ENCODE results near the gene HADHA. TPM values are rescaled to one million over a fixed set of nuclear protein-coding genes. Genes with fewer than 3 reads are reported as not detected.

HADHA gene
- total and polyA plus RNA-seq, 2 donors (not counting 1 experiment from before 2014, with no cell fraction given): 155 to 162 TPM

DNA sequence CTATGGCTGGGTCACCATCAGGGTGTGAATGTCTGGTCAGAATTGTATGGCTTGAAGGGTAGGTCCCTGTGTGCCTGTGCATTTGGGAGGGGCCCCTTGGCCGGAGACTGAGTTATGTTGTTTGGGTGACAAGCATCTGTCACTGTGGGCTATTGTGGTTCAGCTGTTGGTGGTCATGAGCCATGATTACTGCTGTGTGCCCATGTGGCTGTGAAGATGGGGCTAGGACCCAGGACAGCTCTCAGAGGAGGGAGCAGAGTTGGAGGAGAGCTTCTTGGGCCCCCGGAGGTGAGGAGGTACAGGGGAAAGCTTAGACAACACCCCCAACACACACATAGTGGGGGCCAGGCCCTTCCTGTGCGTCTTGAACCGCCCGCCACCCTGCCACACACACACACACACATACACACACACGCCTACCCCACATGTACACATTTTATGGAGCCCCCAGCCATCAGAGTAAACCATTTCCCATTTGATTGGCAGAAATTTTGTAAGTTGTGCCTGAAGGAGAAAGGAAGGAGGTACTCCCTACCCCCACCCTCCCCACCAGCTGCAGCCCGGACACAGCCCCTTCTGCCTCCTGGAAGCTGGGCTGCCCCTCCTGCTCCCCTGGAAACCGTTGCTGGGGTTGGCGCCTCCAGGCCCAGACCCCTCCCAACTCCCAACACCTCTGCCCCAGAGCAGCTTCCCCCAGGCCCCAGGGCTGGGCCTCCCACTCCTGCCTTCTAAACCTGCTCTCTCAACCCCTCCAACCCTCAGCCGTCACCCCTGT is 69.6 kb downstream of the HADHA start:
- TF ChIP-seq, protein P1, sequence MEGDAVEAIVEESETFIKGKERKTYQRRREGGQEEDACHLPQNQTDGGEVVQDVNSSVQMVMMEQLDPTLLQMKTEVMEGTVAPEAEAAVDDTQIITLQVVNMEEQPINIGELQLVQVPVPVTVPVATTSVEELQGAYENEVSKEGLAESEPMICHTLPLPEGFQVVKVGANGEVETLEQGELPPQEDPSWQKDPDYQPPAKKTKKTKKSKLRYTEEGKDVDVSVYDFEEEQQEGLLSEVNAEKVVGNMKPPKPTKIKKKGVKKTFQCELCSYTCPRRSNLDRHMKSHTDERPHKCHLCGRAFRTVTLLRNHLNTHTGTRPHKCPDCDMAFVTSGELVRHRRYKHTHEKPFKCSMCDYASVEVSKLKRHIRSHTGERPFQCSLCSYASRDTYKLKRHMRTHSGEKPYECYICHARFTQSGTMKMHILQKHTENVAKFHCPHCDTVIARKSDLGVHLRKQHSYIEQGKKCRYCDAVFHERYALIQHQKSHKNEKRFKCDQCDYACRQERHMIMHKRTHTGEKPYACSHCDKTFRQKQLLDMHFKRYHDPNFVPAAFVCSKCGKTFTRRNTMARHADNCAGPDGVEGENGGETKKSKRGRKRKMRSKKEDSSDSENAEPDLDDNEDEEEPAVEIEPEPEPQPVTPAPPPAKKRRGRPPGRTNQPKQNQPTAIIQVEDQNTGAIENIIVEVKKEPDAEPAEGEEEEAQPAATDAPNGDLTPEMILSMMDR (conservative IDR thresholded peaks at IDR 0.05 in 1 of 2, IDR thresholded peaks at IDR 0.05 in 1 of 2; ENCODE audit: low read depth in 1 of 2, low read length in 2 of 2): no peak
- no peak for TF ChIP-seq EZH2 (IDR thresholded peaks at IDR 0.05; ENCODE audit: low read length, missing control alignments)
- H3K4me3 ChIP-seq (replicated peaks in 1 of 4; ENCODE audit: control extremely low read depth in 1 of 4, insufficient read depth in 1 of 4, low read depth in 3 of 4, low read length in 4 of 4): no peak overlapping the region
- no peak overlapping the region for H2AFZ ChIP-seq (ENCODE audit: low read length)
- H3K27me3 ChIP-seq (ENCODE audit: control insufficient read depth, insufficient read depth, low read length): peaks cover 22% of the 10 kb centered on the region
- no peaks in the 10 kb centered on the region for H3K9me3 ChIP-seq (ENCODE audit: control insufficient read depth, insufficient read depth, low read depth, low read length)
- no peaks in the 10 kb centered on the region for H3K79me2 ChIP-seq (ENCODE audit: control insufficient read depth, insufficient read depth, low read length)
- no peaks in the 10 kb centered on the region for H4K20me1 ChIP-seq (ENCODE audit: control insufficient read depth, extremely low read depth, insufficient read depth, low read length)
- no peak overlapping the region for H3K27ac ChIP-seq (ENCODE audit: insufficient read depth, low read length)
- H3K4me1 ChIP-seq (ENCODE audit: control insufficient read depth, extremely low read depth, insufficient read depth, low read length): peaks cover 4% of the 10 kb centered on the region
- DNase-seq (ENCODE audit: low read depth in 2 of 2): no peak
- H3K4me2 ChIP-seq (ENCODE audit: extremely low read depth, insufficient read depth, low read length): no peak overlapping the region
- H3K9ac ChIP-seq (ENCODE audit: insufficient read depth, low read length): no peak overlapping the region
- no peaks in the 10 kb centered on the region for H3K36me3 ChIP-seq (ENCODE audit: control insufficient read depth, insufficient read depth, low read length)

DNA sequence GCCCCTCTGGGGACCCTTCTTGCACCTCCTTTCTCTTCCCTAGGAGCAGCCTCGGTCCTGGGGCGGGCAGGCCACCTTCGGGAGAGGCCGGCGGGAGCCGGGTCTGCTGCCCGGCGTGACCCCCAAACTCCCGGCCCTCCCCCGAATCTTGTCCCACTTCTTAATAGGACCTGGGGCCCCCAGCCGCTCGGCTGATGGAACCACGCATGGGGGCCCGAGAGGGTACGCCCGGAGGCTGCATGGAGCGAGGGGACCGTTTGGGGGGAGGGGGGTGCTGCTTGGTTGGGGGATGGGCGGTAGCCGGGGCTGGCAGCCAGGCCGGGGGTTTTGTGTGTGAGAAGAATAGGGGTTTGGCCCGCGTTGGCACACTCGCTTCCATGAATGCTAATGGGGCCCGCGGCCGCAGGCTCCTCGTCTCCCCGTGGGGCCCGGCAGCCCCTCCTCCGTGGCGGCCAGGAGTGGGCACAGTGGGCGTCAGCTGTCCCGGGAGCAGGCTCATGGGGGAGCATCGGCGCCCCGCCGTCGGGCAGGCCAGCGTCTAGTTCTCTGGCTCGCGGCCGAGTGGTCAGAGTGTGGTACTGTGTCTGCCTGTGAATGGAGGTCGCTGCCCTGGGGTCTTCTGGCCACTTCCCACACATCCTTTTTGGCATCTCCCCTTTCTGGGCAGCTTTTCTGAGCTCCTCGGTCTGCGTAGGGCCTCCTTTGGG is 70.5 kb downstream of the HADHA start:
- H4K20me1 ChIP-seq (ENCODE audit: control insufficient read depth, extremely low read depth, insufficient read depth, low read length): no peaks in the 10 kb centered on the region
- H3K79me2 ChIP-seq (ENCODE audit: control insufficient read depth, insufficient read depth, low read length): no peaks in the 10 kb centered on the region
- TF ChIP-seq, protein P1 (conservative IDR thresholded peaks at IDR 0.05 in 1 of 2, IDR thresholded peaks at IDR 0.05 in 1 of 2; ENCODE audit: low read depth in 1 of 2, low read length in 2 of 2): no peak
- TF ChIP-seq EZH2 (IDR thresholded peaks at IDR 0.05; ENCODE audit: low read length, missing control alignments): peak; percentile 47
- no peak overlapping the region for H2AFZ ChIP-seq (ENCODE audit: low read length)
- H3K27me3 ChIP-seq (ENCODE audit: control insufficient read depth, insufficient read depth, low read length): peaks cover 22% of the 10 kb centered on the region
- no peak overlapping the region for H3K27ac ChIP-seq (ENCODE audit: insufficient read depth, low read length)
- H3K9me3 ChIP-seq (ENCODE audit: control insufficient read depth, insufficient read depth, low read depth, low read length): no peaks in the 10 kb centered on the region
- no peak for DNase-seq (ENCODE audit: low read depth in 2 of 2)
- H3K9ac ChIP-seq (ENCODE audit: insufficient read depth, low read length): no peak overlapping the region
- no peak overlapping the region for H3K4me2 ChIP-seq (ENCODE audit: extremely low read depth, insufficient read depth, low read length)
- no peak overlapping the region for H3K4me3 ChIP-seq (replicated peaks in 1 of 4; ENCODE audit: control extremely low read depth in 1 of 4, insufficient read depth in 1 of 4, low read depth in 3 of 4, low read length in 4 of 4)
- H3K4me1 ChIP-seq (ENCODE audit: control insufficient read depth, extremely low read depth, insufficient read depth, low read length): no peaks in the 10 kb centered on the region
- no peaks in the 10 kb centered on the region for H3K36me3 ChIP-seq (ENCODE audit: control insufficient read depth, insufficient read depth, low read length)
